GM18907 (cell line): ENCODE results near the gene RHOD.

Experiments
- ATAC-seq: cut with Tn5 transposase; IDR thresholded peaks from one replicate; pipeline ENCODE4 v1.9.1; 2021; ENCODE audit warnings: mild to moderate bottlenecking, moderate library complexity; ENCODE audit not compliant: unreplicated experiment

Gene RHOD

GRCh38 chr11:67031791-67032561 is 24.7 kb upstream of the RHOD start:
- no peak for ATAC-seq

DNA sequence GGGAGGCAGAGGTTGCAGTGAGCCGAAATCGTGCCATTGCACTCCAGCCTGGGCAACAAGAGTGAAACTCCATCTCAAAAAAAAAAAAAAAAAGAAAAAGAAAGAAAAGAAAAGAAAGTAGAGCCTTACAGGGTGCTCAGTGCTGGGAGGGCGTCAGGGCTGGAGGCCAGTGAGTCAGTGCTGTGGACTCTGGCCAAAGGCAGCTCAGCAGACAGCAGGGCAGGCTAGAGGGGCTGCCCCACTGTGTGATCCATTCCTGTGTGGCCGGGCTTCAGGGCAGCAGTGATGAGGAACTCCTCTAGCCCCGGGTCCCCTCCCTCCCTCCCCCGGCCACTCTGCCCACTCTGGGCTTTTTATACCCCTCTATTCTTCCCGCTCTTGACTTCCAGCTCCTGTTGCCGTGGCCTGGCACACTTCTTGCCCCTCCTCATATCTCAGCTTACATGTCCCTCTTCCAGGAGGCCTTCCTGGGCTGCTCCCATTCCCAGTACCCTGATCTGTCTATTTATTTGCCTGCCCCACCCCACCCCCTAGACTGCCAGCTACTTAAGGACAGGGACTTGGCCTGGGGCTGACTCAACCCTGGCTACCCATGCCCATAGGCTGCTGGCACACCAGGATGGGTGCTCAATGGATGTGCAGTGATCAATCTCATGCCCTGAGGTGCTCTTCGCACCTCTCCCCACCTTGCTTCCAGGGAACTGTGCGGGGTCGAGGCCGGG is 23.7 kb upstream of the RHOD start:
- ATAC-seq: no peak

- no peak for ATAC-seq
Observed at GRCh38 chr11:67033661-67034166, 22.9 kb upstream of the RHOD start.

GRCh38 chr11:67034350-67034749 is 22.3 kb upstream of the RHOD start:
- no peak for ATAC-seq

DNA sequence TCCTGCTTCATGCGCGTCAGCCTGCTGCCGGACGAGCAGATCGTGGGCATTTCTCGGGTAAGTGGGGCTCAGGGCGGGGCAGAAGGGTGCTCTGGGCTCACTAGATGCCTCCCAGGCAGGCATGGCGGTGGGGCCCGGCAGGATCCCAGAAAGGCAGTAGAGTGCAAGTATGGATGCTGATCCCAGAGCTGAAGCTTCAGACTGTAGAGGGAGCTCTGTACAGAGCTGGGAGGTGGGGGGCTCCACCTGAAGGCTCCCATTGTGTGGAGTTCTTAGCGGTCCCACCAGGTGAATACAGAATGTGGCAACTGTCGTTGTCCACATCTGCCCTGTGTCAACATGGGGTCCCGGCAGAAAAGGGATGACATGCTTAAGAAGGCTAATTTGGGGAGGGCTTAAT is 16.5 kb upstream of the RHOD start:
- no peak for ATAC-seq

DNA sequence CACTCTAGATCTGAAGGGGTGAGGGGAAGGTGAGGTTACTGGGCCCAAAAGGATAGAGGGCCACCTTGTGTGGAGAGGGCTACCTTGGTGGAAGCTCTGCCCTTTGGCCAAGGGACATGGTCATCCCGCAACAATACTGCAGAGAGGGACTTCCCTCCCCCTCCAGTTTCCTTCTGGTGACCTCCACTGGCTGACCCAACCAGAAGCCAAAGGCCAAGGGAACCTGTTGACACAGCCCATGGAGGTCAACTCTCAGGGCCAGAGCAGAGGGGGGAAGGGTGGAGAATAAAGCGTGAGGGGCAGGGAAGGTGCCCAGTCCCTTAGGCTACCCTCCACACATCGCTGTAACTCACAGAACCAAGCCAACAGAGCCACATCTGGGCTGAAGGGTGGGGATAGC is 15.0 kb upstream of the RHOD start:
- ATAC-seq: no peak

DNA sequence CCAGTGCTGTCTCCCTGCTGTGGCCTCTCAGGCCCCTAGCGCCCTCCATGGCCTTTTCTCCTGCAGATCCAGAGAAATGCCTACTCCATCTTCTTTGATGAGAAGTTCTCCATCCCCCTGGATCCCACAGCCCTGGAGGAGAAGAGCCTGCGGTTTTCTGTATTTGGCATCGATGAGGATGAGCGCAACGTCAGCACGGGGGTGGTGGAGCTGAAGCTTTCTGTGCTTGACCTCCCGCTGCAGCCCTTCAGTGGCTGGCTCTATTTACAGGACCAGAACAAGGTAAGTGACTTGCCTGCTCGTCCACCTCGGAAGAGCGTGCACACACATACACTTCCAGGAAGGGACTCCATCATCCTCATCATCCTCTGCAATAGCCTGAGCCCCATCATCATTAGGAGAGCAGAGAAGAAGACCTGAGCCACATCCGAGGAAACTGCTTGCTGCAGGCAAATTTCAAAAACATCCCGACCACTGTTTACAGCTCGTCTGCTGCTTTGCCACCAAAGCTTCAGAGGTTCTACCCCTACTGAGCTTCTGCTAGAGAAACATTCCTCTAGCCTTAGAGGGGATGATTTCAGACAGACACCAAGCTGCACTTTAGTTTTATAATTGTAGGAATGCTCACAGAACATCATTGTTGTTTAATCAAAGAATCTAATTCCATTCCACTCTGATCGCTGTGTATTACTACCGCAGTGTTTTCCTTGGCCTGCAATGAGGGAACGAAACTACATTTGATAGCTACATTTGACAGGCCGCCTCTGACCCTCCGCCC is 12.9 kb upstream of the RHOD start:
- no peak for ATAC-seq

DNA sequence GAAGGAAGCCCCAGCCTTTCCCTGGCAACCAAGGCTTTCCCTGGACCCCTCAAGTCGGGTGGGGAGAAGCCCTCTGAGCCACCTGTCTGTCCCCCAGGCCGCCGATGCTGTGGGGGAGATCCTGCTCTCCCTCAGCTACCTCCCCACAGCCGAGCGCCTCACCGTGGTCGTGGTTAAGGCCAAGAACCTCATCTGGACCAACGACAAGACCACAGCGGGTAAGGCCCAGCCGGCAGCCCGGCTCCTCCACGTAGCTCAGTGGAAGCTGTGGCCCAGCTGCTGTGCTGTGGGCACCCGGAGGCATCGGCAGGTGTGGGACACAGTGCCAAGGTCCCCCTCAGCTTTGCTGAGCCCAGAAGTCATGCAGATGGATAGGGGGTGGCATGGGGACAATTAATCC is 12.2 kb upstream of the RHOD start:
- ATAC-seq: no peak

- no peak for ATAC-seq
Observed at GRCh38 chr11:67045314-67045713, 11.3 kb upstream of the RHOD start.

- ATAC-seq: no peak
Observed at GRCh38 chr11:67048515-67049130, 8.0 kb upstream of the RHOD start.

- no peak for ATAC-seq
Observed at GRCh38 chr11:67050139-67050538, 6.5 kb upstream of the RHOD start.

- no peak for ATAC-seq
Observed at GRCh38 chr11:67051180-67051893, 5.3 kb upstream of the RHOD start.

DNA sequence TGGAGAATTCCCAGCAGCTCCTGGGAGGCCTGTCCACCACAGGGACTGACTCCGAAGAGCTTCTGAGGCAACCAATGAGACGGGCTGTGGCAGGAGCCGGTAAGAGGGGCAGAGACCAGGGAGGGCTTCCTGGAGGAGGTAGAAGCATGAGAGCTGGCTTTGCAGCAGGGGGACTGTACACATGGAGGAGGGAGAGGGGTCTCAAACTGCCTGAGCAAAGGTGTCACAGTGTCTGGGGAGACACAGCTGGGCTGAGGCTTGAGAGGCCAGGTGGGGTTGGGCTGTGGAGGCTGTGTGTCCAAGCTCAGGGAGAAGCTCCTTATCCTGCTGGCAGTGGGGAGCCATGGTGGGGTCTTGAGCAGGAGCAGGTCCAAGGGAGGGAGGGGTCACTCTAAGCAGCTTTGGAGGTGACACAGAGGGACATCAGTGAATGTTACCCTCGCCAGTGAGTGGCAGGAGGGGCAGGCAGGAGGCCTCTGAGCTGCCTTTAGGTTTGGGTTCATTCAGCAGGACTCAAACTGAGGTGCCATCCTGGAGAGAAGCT is 4.6 kb upstream of the RHOD start:
- ATAC-seq: no peak

DNA sequence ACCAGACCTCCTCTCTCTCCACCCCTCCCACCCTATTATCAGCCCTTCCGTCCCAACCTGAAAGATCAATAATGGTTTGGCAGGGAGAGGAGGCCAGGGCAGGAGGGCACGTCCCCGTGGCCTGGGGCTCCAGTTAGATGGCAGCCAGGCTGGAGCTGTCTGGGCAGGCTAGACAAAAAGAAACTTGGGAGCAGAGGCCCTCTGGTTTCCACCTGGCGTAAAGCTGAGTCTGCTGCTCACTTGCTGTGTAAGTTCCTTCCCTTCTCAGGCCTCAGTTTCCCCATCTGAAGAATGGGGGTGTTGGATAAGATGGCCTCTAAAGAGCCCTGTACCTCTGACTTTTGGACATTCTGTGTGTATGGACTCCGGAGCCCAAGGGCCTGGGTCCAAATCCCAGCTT is 3.8 kb upstream of the RHOD start:
- ATAC-seq: no peak

DNA sequence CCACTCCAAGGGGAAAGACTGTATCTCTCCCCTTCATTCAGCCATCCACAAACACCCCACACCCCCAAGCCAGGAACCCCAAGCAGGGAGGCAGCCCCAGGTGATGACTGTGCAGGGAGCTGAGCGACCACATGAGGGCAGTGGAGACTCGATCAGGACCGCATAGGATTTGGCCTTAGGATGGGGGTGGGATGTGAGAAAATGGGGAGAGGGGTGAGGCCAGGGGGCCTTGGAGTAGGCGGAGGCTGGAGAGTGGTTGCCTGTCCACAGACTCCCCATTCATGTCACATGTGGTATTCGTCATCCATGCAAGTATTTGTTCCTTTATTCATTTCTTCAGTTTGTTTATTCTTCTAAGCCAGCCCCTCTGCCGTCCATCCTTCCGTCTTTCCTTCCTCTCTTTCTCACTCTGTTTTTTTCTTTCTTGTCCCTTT is 2.7 kb upstream of the RHOD start:
- ATAC-seq: no peak

GRCh38 chr11:67054346-67054835 is 2.3 kb upstream of the RHOD start:
- ATAC-seq: no peak

- no peak for ATAC-seq
Observed at GRCh38 chr11:67054836-67055523, 1.7 kb upstream of the RHOD start.

- no peak for ATAC-seq
Observed at GRCh38 chr11:67055812-67056211, 835 bp upstream of the RHOD start.

DNA sequence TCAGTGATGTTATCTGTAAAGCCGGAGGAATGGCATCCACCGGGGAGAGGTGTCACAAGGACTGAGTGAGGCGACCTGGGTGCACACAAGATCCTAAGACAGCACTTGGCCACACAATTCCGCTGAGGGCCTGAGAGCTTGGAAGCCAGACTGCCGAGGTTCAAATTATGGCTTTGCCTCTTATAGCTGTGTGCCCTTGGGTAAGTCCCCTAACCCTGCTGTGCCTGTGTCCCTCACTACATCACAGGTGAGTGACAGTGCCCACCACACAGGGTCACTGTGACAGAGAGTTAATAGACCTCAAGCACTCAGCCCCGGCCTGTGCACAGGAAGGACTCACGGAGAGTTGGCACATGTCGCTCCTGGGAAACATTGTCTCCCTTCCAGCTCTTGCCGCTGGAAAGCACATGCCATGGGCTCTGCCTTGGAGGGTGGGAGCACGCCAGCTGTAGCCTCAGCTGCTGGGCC is 592 bp downstream of the RHOD start:
- no peak for ATAC-seq
